Keratinocyte (primary cell): ENCODE results near the gene ST6GAL1. TPM values are rescaled to one million over a fixed set of nuclear protein-coding genes. Genes with fewer than 3 reads are reported as not detected.

Experiments used
- DNase-seq: peaks from one replicate; pipeline ENCODE4 v3.0.0-alpha.2; 2011; ENCODE audit warnings: low read depth, missing footprints, low spot score
- FAIRE-seq: peaks from 2 replicates; lab custom pipeline; 2011; peaks lifted over from hg19 to GRCh38; lab: Jason Lieb, UNC
- H2AFZ ChIP-seq: 2 replicates; pipeline ENCODE4 v1.6.0; 2012; ENCODE audit warnings: low read length, control low read depth, inconsistent platforms; ENCODE audit not compliant: control insufficient read depth
- H3K27ac ChIP-seq: 2 replicates; pipeline ENCODE4 v1.5.1; 2011; ENCODE audit warnings: low read length; ENCODE audit not compliant: control insufficient read depth, insufficient read depth
- H3K27me3 ChIP-seq: 3 replicates; pipeline ENCODE4 v1.6.0; 2011; ENCODE audit warnings: low read length; ENCODE audit not compliant: control insufficient read depth, insufficient read depth; ENCODE audit errors: extremely low read depth
- H3K36me3 ChIP-seq, 2 experiments: 2 replicates in 1 of 2; 3 replicates in 1 of 2; pipeline ENCODE4 v1.5.1; 2011; ENCODE audit warnings: low read length in 2 of 2, mild to moderate bottlenecking in 1 of 2; ENCODE audit not compliant: control insufficient read depth in 2 of 2, insufficient read depth in 2 of 2; ENCODE audit errors: extremely low read depth in 1 of 2
- H3K4me1 ChIP-seq: 3 replicates; pipeline ENCODE4 v1.5.1; 2011; ENCODE audit warnings: low read length; ENCODE audit not compliant: control insufficient read depth, insufficient read depth; ENCODE audit errors: extremely low read depth
- H3K4me2 ChIP-seq: 3 replicates; pipeline ENCODE4 v1.6.0; 2011; ENCODE audit warnings: low read depth, low read length; ENCODE audit not compliant: control insufficient read depth, insufficient read depth; ENCODE audit errors: extremely low read depth
- H3K4me3 ChIP-seq, 3 experiments: fragments of 200-600 bp in 1 of 3; sonication (generic) in 1 of 3; 2 replicates in 2 of 3; 3 replicates in 1 of 3; pipeline ENCODE4 v1.5.1; 2011 to 2016; ENCODE audit warnings: low read length in 3 of 3, mild to moderate bottlenecking in 3 of 3, control low read depth in 2 of 3, inconsistent platforms in 1 of 3, low read depth in 1 of 3, mixed read lengths in 1 of 3, mixed run types in 1 of 3, moderate library complexity in 1 of 3; ENCODE audit not compliant: control insufficient read depth in 2 of 3, insufficient read depth in 2 of 3; ENCODE audit errors: extremely low read depth in 1 of 3
- H3K79me2 ChIP-seq: 2 replicates; pipeline ENCODE4 v1.6.0; 2012; ENCODE audit warnings: low read length; ENCODE audit not compliant: control insufficient read depth, insufficient read depth
- H3K9ac ChIP-seq: 3 replicates; pipeline ENCODE4 v1.6.0; 2011; ENCODE audit warnings: low read length; ENCODE audit not compliant: control insufficient read depth, insufficient read depth; ENCODE audit errors: extremely low read depth
- H3K9me1 ChIP-seq: 3 replicates; pipeline ENCODE4 v1.6.0; 2011; ENCODE audit warnings: low read length; ENCODE audit not compliant: control insufficient read depth, insufficient read depth; ENCODE audit errors: extremely low read depth
- H3K9me3 ChIP-seq: 2 replicates; pipeline ENCODE4 v1.5.1; 2012; ENCODE audit warnings: low read depth, low read length; ENCODE audit not compliant: control insufficient read depth
- H4K20me1 ChIP-seq: 3 replicates; pipeline ENCODE4 v1.6.0; 2011; ENCODE audit warnings: low read length; ENCODE audit not compliant: control insufficient read depth, insufficient read depth; ENCODE audit errors: extremely low read depth
- CTCF ChIP-seq, 3 experiments: IDR thresholded peaks in 1 of 3; conservative IDR thresholded peaks in 1 of 3; optimal IDR thresholded peaks in 1 of 3; 2 replicates in 2 of 3; 3 replicates in 1 of 3; pipeline versions ENCODE3 to v1.5.1; 2011; ENCODE audit warnings: low read length in 3 of 3, mild to moderate bottlenecking in 3 of 3, moderate library complexity in 2 of 3, control low read depth in 1 of 3, inconsistent platforms in 1 of 3; ENCODE audit not compliant: insufficient read depth in 2 of 3; ENCODE audit errors: extremely low read depth in 1 of 3
- EZH2 ChIP-seq: IDR thresholded peaks from one replicate; pipeline ENCODE4 v1.6.1; 2012; ENCODE audit warnings: inconsistent platforms, mild to moderate bottlenecking, low read length, moderate library complexity
- dilution Hi-C: fragments of 300-500 bp; cut with MboI; formaldehyde crosslinking; loops from one replicate; pipeline ENCODE4 v1.7.0; 2020; ENCODE audit warnings: low sequenced_read_pairs; ENCODE audit not compliant: extremely low pct_ligation_motif_present
- polyA plus RNA-seq, 5 experiments: library from polyadenylated mRNA; depleted of rRNA in 3 of 5; stranded (reverse) in 3 of 5; stranded (forward) in 1 of 5; unstranded in 1 of 5; fragments of >200 nt; gene quantifications; 1 replicate in 1 of 5; 2 replicates in 3 of 5; 3 replicates in 1 of 5; pipeline versions ENCODE4 v1.2.1 to v1.2.3, GENCODE V29; 2011 to 2012; ENCODE audit warnings: missing spikeins in 2 of 5, low read depth in 1 of 5, low replicate concordance in 1 of 5

Gene ST6GAL1
- polyA plus RNA-seq, 1 donor (not counting 4 experiments of a cell fraction or from before 2014, with no cell fraction given): 7.5 TPM

GRCh38 chr3:187114511-187114910, 184.2 kb downstream of the ST6GAL1 start:
- no peak for TF ChIP-seq EZH2
- no peak for TF ChIP-seq CTCF (optimal IDR thresholded peaks at IDR 0.05 in 1 of 3, IDR thresholded peaks at IDR 0.05 in 1 of 3, conservative IDR thresholded peaks at IDR 0.05 in 1 of 3; ENCODE audit: extremely low read depth in 1 of 3, insufficient read depth in 2 of 3, low read length in 3 of 3)
- dilution Hi-C loops: no loop called here
- H3K27me3 ChIP-seq: no peaks in the 10 kb centered on the region
- DNase-seq: no peak
- H3K9ac ChIP-seq: no peak overlapping the region
- no peaks in the 10 kb centered on the region for H3K9me1 ChIP-seq
- FAIRE-seq: no peak
- no peak overlapping the region for H3K4me3 ChIP-seq
- no peaks in the 10 kb centered on the region for H3K9me3 ChIP-seq
- no peaks in the 10 kb centered on the region for H3K4me1 ChIP-seq
- H3K4me2 ChIP-seq: no peak overlapping the region
- no peaks in the 10 kb centered on the region for H3K79me2 ChIP-seq
- H3K27ac ChIP-seq: no peak overlapping the region
- no peaks in the 10 kb centered on the region for H4K20me1 ChIP-seq
- no peak overlapping the region for H2AFZ ChIP-seq
- H3K36me3 ChIP-seq: no peaks in the 10 kb centered on the region

- DNase-seq (no peak), FAIRE-seq (no peak)
- TF ChIP-seq EZH2: no peak
- TF ChIP-seq CTCF (optimal IDR thresholded peaks at IDR 0.05 in 1 of 3, IDR thresholded peaks at IDR 0.05 in 1 of 3, conservative IDR thresholded peaks at IDR 0.05 in 1 of 3; ENCODE audit: extremely low read depth in 1 of 3, insufficient read depth in 2 of 3, low read length in 3 of 3): no peak
- Histone ChIP-seq H2AFZ (no peak overlapping the region), H3K79me2 (no peaks in the 10 kb centered on the region), H3K9me1 (no peaks in the 10 kb centered on the region), H4K20me1 (no peaks in the 10 kb centered on the region), H3K4me1 (no peaks in the 10 kb centered on the region), H3K36me3 (no peaks in the 10 kb centered on the region), H3K27me3 (no peaks in the 10 kb centered on the region), H3K9me3 (no peaks in the 10 kb centered on the region), H3K4me2 (no peak overlapping the region), H3K27ac (no peak overlapping the region), H3K9ac (no peak overlapping the region), H3K4me3 (no peak overlapping the region)
- dilution Hi-C loops: no loop called here
Measured at GRCh38 chr3:187120326-187120725, 190.0 kb downstream of the ST6GAL1 start.
